Measurements from ENCODE around the gene NUBPL.
A peak's percentile ranks its signal among the peaks of the same experiment; 100 is the strongest.
"Not testable (repeated sequence)": the region's sequence is repeated elsewhere in the genome, so short reads cannot be mapped to it uniquely, and the experiment has no call there.

NUBPL gene

GRCh38 chr14:31880935-31881334, 319.7 kb downstream of the NUBPL start:
- DNase-seq (ENCODE audit: low read depth) = peak; percentile 92

- DNase-seq (ENCODE audit: low read depth) = peak; percentile 34
These were observed 320.5 kb downstream of the NUBPL start for GRCh38 chr14:31881531-31882310.

- no peak for DNase-seq (ENCODE audit: low read depth)
These were observed 323.0 kb downstream of the NUBPL start for GRCh38 chr14:31884238-31884637.

GRCh38 chr14:31884776-31885379, 323.7 kb downstream of the NUBPL start:
- peak; percentile 43 for DNase-seq (ENCODE audit: low read depth)

- DNase-seq (ENCODE audit: low read depth) = peak; percentile 22
These were observed 325.1 kb downstream of the NUBPL start for GRCh38 chr14:31886156-31886835.

GRCh38 chr14:31887929-31888580, 326.9 kb downstream of the NUBPL start:
- no peak for DNase-seq (ENCODE audit: low read depth)

GRCh38 chr14:31889297-31889696, 328.1 kb downstream of the NUBPL start:
- DNase-seq (ENCODE audit: low read depth) = no peak

- DNase-seq (ENCODE audit: low read depth) = not testable (repeated sequence)
These were observed 329.0 kb downstream of the NUBPL start for GRCh38 chr14:31890202-31890601.

GRCh38 chr14:31893221-31893757, 332.1 kb downstream of the NUBPL start:
- peak; percentile 15 for DNase-seq (ENCODE audit: low read depth)

- DNase-seq (ENCODE audit: low read depth) = no peak
These were observed 333.1 kb downstream of the NUBPL start for GRCh38 chr14:31894351-31894750.

- peak; percentile 70 for DNase-seq (ENCODE audit: low read depth)
These were observed 334.0 kb downstream of the NUBPL start for GRCh38 chr14:31895206-31895605.

GRCh38 chr14:31895646-31896045, 334.4 kb downstream of the NUBPL start:
- DNase-seq (ENCODE audit: low read depth) = no peak

GRCh38 chr14:31897581-31898186, 336.5 kb downstream of the NUBPL start:
- peak; percentile 26 for DNase-seq (ENCODE audit: low read depth)

- DNase-seq (ENCODE audit: low read depth) = no peak
These were observed 337.8 kb downstream of the NUBPL start for GRCh38 chr14:31898838-31899528.

- DNase-seq (ENCODE audit: low read depth) = no peak
These were observed 340.8 kb downstream of the NUBPL start for GRCh38 chr14:31902002-31902401.

GRCh38 chr14:31902945-31903646, 341.9 kb downstream of the NUBPL start:
- DNase-seq (ENCODE audit: low read depth) = no peak

GRCh38 chr14:31909977-31910376, 348.8 kb downstream of the NUBPL start:
- DNase-seq (ENCODE audit: low read depth) = no peak

All from EH (cell line).